HG03571 (cell line): ENCODE data around the gene TTC22.
"Not testable (repeated sequence)": the region's sequence is repeated elsewhere in the genome, so short reads cannot be mapped to it uniquely, and the experiment has no call there.

Source experiments
- ATAC-seq: cut with Tn5 transposase; IDR thresholded peaks from one replicate; pipeline ENCODE4 v1.9.1; 2021; ENCODE audit not compliant: unreplicated experiment

TTC22 gene

GRCh38 chr1:54787604-54788003 lies 13.5 kb downstream of the TTC22 start:
- ATAC-seq, result no peak

GRCh38 chr1:54786778-54787177 lies 14.3 kb downstream of the TTC22 start:
- ATAC-seq, result no peak

GRCh38 chr1:54784066-54784465 lies 17.1 kb downstream of the TTC22 start:
- no peak for ATAC-seq

GRCh38 chr1:54782588-54782987 lies 18.5 kb downstream of the TTC22 start:
- no peak for ATAC-seq

GRCh38 chr1:54782156-54782555 lies 19.0 kb downstream of the TTC22 start:
- no peak for ATAC-seq

GRCh38 chr1:54781023-54781723 lies 19.9 kb downstream of the TTC22 start:
- ATAC-seq, result no peak

- ATAC-seq, result no peak
Measured at GRCh38 chr1:54777431-54777830, 23.7 kb downstream of the TTC22 start.

- ATAC-seq, result no peak
Measured at GRCh38 chr1:54777011-54777410, 24.1 kb downstream of the TTC22 start.

GRCh38 chr1:54775828-54776721 lies 25.0 kb downstream of the TTC22 start:
- ATAC-seq, result not testable (repeated sequence)

- ATAC-seq, result no peak
Measured at GRCh38 chr1:54774820-54775498, 26.2 kb downstream of the TTC22 start.

GRCh38 chr1:54772951-54773350 lies 28.2 kb downstream of the TTC22 start:
- ATAC-seq, result no peak

GRCh38 chr1:54768093-54768492 lies 33.0 kb downstream of the TTC22 start:
- no peak for ATAC-seq

- no peak for ATAC-seq
Measured at GRCh38 chr1:54767526-54767925, 33.6 kb downstream of the TTC22 start.

- no peak for ATAC-seq
Measured at GRCh38 chr1:54766726-54767125, 34.4 kb downstream of the TTC22 start.

GRCh38 chr1:54764922-54765561 lies 36.1 kb downstream of the TTC22 start:
- ATAC-seq, result peak; percentile 2

- ATAC-seq, result peak; percentile 94
Measured at GRCh38 chr1:54764133-54764921, 36.8 kb downstream of the TTC22 start, which contains the start of gene PARS2. Gene PARS2 (minus strand): TSS chr1:54764523. CDS start chr1:54759161, 5,362 bp downstream.

- ATAC-seq, result no peak
Measured at GRCh38 chr1:54763816-54764132, 37.3 kb downstream of the TTC22 start.

- no peak for ATAC-seq
Measured at GRCh38 chr1:54758678-54759348, 42.3 kb downstream of the TTC22 start.

- no peak for ATAC-seq
Measured at GRCh38 chr1:54757833-54758232, 43.3 kb downstream of the TTC22 start.
